ENCODE measurements around the gene CSDE1.

Gene CSDE1

DNA sequence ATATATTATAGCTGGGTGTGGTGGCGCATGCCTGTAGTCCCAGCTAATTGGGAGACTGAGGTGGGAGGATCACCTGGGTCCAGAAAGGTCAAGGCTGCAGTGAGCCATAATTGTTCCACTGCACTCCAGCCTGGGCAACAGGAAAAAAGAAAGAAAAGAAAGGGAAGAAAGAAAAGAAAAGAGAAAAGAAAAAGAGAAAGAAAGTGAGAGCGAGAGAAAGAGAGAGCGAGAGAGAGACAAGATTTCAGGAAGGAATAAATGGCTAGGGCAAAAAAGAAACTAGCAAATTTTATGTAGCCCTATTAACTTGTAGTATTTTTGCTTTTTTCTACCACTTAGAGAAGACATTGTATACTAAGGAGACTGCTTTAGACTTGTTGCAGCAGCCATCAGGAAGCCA lies 47.4 kb downstream of the CSDE1 start:
- no peak for DNase-seq (ENCODE audit: low read depth, low spot score)
- no peak overlapping the region for H3K27ac ChIP-seq

DNA sequence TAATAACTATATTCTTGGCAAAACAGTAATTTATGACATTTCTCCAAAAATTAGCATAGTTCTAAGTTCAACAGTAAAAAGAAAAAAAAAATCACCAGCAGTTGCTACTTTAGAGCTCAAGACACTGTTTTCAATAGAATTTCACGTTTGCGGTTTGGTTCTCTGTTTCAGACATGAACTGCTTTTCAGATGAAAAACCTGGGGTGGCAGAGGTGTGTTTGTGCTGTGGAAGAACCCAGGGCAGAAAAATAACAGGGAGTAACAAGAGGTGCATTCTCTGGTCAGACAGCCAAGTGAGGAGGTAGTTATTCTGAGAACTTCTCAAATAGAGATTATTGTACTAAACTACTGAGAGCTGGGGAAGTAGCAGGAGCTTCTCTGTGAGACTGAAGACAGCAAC lies 50.2 kb downstream of the CSDE1 start:
- no peak overlapping the region for H3K27ac ChIP-seq
- no peak for DNase-seq (ENCODE audit: low read depth, low spot score)

DNA sequence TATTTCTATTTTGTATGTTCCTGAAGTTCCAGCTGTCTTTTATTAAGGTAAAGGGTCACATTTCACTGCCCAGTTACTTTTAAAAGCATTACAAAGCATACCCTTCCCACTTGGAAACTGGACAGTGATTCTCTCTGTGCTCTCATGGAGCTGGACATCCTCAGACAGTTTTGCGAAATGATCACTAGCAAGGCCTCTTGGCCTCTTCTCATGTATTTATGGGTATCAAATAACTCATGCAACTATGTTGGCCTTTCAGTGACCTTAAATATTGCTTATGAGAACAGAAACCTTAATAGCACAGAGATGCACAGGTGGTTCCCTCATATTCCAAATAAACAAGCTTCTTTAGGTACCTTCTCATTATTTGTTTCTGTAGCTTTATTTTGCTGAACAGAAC lies 54.5 kb downstream of the CSDE1 start:
- H3K27ac ChIP-seq: no peak overlapping the region
- DNase-seq (ENCODE audit: low read depth, low spot score): no peak

DNA sequence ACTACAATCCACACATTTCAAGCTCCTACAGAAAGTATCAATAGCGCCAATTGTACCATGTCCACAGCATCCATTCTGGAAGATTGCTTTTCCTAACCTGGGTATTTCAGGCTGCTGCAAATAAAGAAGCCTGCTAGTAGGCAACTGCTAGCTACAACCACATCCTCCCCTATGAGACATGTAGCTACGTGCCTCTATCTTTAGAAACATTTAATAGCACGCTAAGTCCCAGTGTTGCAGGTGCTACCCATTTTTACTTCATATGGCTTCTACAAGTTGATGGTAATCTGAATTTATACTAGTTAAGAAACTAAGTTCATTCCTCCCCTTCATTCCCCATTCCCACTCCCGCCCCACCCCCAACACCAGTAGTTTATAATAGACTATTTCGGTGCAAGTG lies 55.0 kb downstream of the CSDE1 start:
- no peak overlapping the region for H3K27ac ChIP-seq
- no peak for DNase-seq (ENCODE audit: low read depth, low spot score)

DNA sequence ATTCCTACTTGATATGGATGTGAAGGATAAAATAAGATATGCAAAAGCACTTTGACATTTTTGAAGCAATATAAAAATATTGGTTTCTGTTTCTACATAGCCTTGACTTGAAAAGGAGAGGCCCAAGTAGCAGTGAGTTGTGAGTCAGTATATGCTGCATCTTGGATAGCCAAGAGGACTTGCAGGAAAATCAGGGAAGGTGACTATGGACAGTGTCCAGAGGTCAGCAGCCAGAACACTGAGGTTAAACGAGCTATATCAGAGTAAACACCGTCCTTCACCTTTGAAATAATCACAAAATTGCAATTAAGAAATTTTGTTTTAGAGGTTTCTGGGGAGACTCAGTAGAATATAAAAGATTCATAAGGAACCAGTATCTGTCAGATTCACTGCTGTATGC lies 55.9 kb downstream of the CSDE1 start:
- no peak overlapping the region for H3K27ac ChIP-seq
- DNase-seq (ENCODE audit: low read depth, low spot score): no peak

DNA sequence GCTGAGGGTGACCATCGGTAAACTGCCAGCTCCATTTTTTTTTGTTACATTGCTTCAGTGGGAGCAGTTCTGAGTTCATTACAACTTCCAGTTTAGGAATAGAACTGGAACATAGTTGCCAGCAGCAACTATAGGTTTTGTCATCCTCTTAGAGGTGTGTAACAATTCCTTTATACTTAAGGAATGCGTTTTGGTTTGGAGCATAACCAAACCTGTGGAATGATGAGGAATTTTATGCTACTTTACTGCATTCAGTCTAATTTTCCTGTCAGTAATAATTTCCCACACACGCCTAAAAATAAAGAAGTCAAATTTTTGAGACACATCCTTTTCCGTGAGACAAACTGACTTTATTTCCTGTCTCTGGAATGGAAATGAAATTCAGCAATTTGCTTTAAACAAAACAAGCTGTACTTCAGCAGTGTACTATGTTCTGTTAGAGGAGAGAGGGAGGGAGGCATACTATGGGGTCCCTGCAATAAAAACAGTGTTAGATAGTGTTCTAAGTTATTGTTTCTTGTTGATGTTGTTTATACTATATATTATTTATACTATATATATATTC lies 57.7 kb downstream of the CSDE1 start:
- no peak overlapping the region for H3K27ac ChIP-seq
- no peak for DNase-seq (ENCODE audit: low read depth, low spot score)

DNA sequence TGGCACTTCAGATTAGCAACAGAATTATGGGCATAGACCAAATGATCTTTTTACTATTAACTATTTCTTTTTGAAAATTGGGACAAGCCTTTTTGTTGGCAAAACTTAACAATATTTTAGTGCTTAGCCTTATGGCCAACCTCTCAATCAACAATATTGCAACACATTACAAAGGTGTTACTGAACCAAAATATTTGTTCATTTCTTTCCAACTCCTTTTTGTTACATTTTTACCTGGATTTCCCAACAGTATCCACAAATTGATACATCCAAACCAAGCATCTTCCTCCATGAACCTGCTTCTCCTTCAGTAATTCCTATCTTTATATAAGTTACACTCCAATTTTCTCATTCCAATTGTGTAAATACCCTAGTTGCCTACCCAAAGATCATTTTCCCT lies 61.0 kb downstream of the CSDE1 start:
- no peak for DNase-seq (ENCODE audit: low read depth, low spot score)
- no peak overlapping the region for H3K27ac ChIP-seq

DNA sequence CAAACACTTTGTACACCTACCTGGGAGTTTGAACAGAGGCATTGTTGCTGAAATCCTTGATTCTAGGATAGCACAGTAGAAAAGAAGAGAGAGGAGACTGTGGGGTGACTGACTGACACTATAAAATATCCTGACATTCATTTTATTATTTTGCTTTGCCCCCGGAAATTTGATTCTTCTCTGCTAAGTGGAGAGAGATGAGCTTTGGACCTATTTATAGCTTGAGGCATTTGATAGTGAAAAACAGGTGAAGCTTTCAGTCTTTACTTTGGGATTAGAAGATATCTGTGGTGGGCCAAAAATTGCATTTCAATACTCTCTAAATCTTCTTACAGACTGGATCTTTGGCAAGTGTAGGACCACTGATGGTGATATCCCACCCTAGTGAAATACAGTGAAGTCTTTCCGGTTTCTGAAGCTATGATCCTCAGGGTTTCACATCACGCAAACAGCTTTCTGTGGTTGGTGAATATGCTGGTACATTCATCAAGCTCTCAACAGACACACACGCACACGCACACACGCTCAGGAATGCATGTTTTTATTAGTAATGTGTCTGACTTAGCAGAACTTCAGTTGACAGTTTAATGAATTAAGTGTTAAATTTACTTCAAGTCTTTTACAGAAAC lies 62.2 kb downstream of the CSDE1 start, which contains the start of gene AMPD1:
TSS of gene AMPD1 (minus strand) at position 117 of the 629 bp plus-strand sequence. CDS start at position 42, 75 bp downstream.
- H3K27ac ChIP-seq: no peak within 1 kb of the TSS
- peak; percentile 54 for DNase-seq (ENCODE audit: low read depth, low spot score)

DNA sequence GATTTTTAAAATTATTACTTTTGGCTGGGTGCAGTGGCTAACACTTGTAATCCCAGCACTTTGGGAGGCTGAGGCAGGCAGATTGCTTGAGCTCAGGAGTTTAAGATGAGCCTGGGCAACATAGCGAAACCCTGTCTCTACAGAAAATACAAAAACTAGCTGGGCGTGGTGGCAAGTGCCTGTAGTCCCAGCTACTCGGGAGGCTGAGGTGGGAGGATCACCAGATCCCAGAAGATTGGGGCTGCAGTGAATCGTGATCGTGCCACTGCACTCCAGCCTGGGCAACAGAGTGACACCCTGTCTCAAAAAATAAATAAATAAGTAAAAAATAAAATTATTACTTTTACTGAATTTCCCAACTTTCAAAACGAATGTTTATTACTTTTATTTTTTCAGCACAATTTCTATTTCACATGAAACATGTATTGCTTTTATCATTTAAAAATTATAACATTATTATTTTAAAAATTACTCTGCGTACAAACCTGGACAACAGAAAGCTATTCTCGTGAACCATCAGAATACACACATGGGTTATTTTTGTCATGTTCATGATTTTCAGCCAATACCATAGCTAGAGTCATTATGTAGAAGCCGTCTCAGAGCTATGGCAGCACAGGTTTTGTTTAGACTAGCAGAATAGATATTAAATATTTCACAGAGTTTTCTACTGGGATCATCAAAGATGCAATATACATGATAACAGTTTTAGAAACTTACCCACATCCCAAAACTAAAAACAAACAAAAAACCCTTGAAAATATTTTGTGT lies 63.1 kb downstream of the CSDE1 start:
- no peak overlapping the region for H3K27ac ChIP-seq
- DNase-seq (ENCODE audit: low read depth, low spot score): no peak

DNA sequence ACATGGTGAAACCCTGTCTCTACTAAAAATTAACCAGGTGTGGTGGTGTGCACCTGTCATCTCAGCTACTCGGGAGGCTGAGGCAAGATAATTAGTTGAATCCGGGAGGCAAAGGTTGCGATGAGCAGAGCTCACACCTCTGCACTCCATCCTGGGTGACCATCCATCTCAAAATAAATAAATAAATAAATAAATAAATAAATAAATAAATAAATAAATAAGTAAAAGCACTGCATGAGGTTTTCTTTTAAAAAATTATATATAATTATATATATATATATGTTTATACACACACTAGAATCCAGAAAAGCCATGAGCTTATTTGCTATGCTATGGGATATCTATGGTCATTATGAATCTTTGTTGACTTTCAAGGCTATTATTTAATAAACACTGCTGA lies 64.8 kb downstream of the CSDE1 start:
- no peak overlapping the region for H3K27ac ChIP-seq
- no peak for DNase-seq (ENCODE audit: low read depth, low spot score)

DNA sequence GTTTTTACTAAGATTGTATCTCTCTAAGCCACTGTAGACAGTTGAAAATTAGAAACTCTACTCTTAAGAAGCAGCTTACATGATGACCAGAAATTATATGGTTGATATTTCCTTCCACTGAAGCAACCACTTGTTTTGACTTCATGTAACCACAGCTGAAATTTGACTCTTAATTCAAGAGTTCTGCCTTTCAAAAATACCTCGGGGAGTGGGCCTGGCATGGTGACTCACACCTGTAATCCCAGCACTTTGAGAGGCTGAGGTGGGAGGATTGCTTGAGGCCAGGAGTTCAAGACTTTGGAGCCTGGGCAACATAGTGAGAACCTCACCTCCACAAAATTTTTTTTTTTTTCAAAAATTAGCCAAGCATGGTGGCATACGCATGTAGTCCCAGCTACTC lies 66.7 kb downstream of the CSDE1 start:
- DNase-seq (ENCODE audit: low read depth, low spot score): no peak
- H3K27ac ChIP-seq: no peak overlapping the region

DNA sequence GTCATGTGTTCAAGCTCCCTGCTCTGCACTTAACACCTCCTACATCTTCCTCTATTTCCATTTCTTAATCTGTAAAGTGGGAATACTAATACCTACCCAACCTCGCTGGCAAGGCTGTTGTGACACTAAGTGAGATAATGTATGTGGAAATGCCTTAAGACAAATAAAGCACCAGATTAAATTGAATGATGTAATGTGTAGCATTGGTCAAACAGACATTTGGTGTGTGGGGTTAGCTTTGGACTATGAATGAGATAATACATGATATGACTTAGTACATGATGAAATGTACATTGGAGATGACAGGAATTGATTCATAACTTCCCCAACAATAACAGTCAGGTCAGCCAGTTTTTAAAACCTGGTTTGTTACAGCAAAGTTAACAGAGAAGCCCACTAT lies 67.6 kb downstream of the CSDE1 start:
- no peak overlapping the region for H3K27ac ChIP-seq
- DNase-seq (ENCODE audit: low read depth, low spot score): no peak

DNA sequence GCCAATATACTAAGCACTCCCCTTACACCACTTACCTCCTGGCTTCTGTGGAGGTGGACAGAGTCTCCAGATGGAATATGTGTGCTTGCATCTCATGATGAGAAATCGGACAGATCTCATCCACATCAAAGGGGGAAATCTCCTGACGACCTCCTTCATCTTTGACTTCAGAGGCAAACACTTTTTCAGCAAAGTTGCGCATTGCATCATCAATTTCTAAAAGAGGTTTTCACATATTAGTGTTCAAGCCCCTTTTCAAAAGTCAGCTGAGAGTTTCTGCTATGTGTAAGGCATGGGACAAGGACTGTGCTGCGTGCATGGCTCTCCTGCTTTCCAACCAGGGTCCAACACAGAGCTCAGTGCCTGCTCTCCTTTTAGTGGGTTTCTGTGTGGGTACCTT lies 69.3 kb downstream of the CSDE1 start:
- DNase-seq (ENCODE audit: low read depth, low spot score): no peak
- no peak overlapping the region for H3K27ac ChIP-seq

DNA sequence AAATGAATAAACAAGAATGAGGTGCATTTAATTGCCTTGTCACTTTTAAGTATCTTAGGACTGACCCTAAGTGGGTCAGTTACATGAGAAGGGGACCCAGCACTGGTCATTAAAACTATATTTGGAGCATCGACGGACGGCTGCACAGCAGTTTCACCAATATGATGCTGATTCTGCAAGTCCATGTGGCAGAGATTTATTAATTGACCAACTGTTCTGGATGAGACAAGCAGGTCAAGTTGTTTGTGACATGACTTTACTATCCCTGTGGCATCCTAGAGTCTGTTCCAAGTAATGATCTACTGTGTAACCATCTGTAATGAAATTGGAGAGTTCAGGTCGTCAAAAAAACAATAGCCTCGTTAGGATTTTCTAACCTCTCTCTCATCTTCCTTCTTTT lies 71.9 kb downstream of the CSDE1 start:
- no peak for DNase-seq (ENCODE audit: low read depth, low spot score)
- H3K27ac ChIP-seq: no peak overlapping the region

DNA sequence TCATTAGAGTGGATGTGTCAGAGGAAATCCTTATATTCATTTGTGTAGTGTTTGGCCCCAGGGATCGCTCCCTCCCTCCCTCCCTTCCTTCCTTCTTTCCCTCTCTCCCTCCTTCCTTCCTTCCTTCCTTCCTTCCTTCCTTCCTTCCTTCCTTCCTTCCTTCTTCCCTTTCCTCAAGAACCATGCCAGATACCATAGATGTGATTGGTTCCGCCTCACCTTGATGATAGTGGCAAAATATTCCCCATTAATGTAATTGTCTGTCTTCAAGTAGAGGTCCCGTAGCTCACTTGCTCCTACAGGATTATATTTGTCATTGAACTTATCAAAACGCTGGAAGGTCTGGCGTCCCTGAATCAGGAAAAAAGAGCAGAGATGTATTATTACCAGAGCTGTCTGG lies 80.1 kb downstream of the CSDE1 start:
- H3K27ac ChIP-seq: no peak overlapping the region
- no peak for DNase-seq (ENCODE audit: low read depth, low spot score)

DNA sequence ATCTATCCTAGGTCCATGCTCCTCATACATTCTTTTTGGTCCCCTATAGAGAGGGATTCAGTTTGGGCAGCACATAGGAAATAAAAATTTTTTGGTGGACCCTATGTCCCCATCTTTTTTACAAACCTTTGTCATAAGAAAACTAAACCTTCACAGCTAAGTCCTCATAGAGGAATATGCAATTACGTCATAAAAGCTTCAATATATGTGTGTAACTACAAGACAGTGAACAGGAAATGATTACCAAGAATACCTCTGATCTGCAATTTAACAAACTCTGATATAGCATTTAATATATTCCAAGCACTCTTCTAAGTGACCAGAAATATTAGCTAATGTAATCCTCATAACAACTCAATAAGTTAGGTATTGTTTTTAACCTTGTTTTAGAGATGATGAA lies 81.7 kb downstream of the CSDE1 start:
- no peak overlapping the region for H3K27ac ChIP-seq
- no peak for DNase-seq (ENCODE audit: low read depth, low spot score)

DNA sequence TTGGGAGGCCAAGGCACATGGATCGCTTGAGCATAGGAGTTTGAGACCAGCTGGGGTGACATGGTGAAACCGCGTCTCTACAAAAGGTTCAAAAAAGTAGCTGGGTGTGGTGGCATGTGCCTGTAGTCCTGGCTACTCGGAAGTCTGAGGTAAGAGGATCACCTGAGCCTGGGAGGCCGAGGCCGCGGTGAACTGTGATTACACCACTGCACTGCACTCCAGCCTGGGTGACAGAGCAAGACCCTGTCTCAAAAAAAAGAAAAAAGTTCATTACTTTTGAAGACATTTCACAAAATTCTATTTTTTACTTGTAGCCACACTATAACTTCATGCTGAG lies 85.9 kb downstream of the CSDE1 start:
- DNase-seq (ENCODE audit: low read depth, low spot score): no peak
- peak overlapping the region; percentile 99 for H3K27ac ChIP-seq

DNA sequence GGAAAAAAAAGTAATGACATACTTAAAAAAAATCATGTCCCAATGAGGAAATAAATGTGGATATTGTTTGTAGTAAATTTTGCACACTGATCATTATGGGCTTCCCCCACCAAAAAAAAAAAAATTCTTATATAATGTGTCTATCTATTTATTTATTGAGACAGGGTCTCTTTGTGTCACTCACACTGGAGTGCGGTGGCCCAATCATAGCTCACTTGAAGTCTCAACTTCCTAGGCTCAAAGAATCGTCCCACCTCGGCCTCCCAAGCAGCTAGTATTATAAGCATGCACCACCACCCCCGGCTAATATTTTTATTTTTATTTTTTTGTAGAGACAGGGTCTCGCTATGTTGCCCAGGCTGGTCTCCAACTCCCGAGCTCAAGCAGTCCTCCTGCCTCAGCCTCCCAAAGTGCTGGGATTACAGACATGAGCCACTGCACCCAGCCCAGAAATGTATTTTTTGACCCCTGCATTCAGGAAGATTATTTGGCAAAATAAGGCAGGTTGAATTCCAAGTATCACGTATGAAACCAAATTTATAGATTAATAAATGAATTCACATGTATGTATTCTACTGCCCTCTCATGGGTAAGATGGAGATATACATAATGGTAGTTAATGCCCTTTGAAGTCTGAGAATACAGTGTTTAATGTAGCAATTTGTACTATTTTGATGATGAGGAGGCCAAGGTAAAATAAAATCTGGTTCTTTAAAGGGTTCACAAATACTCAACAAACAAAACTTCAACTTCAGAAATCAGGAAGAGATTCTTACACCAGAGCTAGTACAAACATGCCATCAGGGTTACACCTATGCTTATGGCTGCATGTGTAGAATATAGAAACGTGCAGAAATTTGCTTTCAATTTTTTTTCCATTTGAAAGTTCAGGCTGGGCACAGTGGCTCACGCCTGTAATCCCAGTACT lies 86.5 kb downstream of the CSDE1 start:
- peak overlapping the region; percentile 99 for H3K27ac ChIP-seq
- no peak for DNase-seq (ENCODE audit: low read depth, low spot score)

DNA sequence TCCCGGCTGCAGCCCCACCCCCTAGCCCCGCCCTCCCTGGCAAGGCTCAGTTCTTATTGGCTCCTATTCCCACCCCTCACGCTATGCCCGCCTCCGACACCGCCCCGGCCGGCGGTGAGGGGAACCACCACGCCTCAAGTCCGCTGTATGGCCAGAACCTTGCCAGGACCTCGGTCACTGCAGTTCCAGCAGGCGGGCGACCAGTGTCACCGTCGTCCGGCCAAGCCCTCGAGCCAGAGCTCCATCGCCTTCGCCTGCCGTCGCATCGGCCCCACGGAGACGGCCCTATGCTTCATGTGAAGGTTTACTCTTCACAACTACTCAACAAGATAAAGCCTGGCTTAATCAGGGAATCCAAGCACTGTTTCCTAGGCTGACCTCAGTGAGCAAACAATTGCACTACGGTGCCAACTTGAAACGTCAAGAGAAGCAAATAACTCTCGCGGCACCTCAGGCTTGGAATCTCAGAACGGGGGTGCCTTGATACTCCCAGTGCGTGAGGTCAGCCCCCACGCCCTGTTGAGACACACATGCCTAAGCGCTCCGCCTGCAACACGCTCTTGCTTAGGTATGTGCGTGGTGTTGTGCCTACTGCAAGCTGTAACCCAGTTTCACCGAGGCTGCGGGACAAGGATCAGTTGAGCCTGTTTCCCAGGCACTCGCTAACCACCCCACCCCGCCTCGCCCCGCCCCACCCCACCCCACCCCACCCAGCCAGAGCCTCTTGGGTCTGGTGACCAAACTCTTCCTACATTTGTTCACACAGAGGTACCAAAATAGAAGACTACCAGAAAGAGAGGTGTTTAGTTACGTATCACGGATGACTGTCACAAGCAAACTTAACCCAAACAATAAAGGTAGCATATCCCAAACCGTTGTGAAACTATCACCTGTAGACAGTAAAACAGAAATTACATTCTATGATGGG lies 87.4 kb downstream of the CSDE1 start:
- peak; percentile 100 for DNase-seq (ENCODE audit: low read depth, low spot score)
- peak overlapping the region; percentile 99 for H3K27ac ChIP-seq
